ENCODE measurements around the gene RILPL2.

- TF ChIP-seq EZH2 (IDR thresholded peaks at IDR 0.05; ENCODE audit: insufficient read depth, low read length) (no peak), CTCF (IDR thresholded peaks at IDR 0.05; ENCODE audit: insufficient read depth, low read depth, low read length) (no peak)
Observed at GRCh38 chr12:123453165-123453564, 16.7 kb upstream of the RILPL2 start.

Data from astrocyte (in vitro differentiated cells and primary cell).